B cell (primary cell): ENCODE data around the gene SLC38A10. TPM values are rescaled to one million over a fixed set of nuclear protein-coding genes. Genes with fewer than 3 reads are reported as not detected.

Source experiments
- ATAC-seq: fragments of 200-7000 bp; cut with Tn5 transposase; one replicate; pipeline ENCODE4 v1.10.0; 2021; ENCODE audit warnings: low read depth, mild to moderate bottlenecking, moderate number of reproducible peaks, moderate library complexity
- CTCF ChIA-PET: fragments of 350-600 bp; sonication (Branson Sonifier 250); formaldehyde crosslinking; loops from one replicate; lab custom pipeline; 2021; ENCODE audit warnings: antibody characterized with exemption, inconsistent platforms; lab: Charles Lee
- POLR2A ChIA-PET: fragments of 350-600 bp; sonication (Branson Sonifier 250); formaldehyde crosslinking; loops from one replicate; lab custom pipeline; 2021; ENCODE audit warnings: antibody characterized with exemption; lab: Charles Lee
- DNase-seq: peaks from one replicate; pipeline ENCODE4 v3.0.0; 2013
- H2AFZ ChIP-seq: 2 replicates; pipeline ENCODE4 v1.6.1; 2012; ENCODE audit warnings: mild to moderate bottlenecking, low read depth, low read length; ENCODE audit not compliant: insufficient read depth, poor library complexity, severe bottlenecking
- H3K27ac ChIP-seq, 2 donors: 1 replicate in 1 of 2; 2 replicates in 1 of 2; pipeline ENCODE4 v1.5.1; 2012 to 2013; ENCODE audit warnings: low read length in 2 of 2, mild to moderate bottlenecking in 2 of 2, moderate library complexity in 1 of 2
- H3K27me3 ChIP-seq, 4 experiments: fragments of 200-600 bp in 1 of 4; sonication (generic) in 1 of 4; replicated peaks in 1 of 4; 1 replicate in 2 of 4; 2 replicates in 2 of 4; pipeline versions ENCODE4 v1.6.1 to v1.7.0; 2013 to 2016; ENCODE audit warnings: low read length in 3 of 4, mild to moderate bottlenecking in 2 of 4, mixed read lengths in 1 of 4, moderate library complexity in 1 of 4; ENCODE audit not compliant: insufficient read depth in 4 of 4, control insufficient read depth in 3 of 4; ENCODE audit errors: control extremely low read depth in 1 of 4
- H3K36me3 ChIP-seq, 2 experiments: replicated peaks in 1 of 2; 1 replicate in 1 of 2; 2 replicates in 1 of 2; pipeline versions ENCODE4 v1.6.1 to v1.7.1; 2013; ENCODE audit warnings: low read length in 1 of 2; ENCODE audit not compliant: insufficient read depth in 2 of 2, control insufficient read depth in 1 of 2; ENCODE audit errors: control extremely low read depth in 1 of 2, extremely low read depth in 1 of 2
- H3K4me1 ChIP-seq, 2 donors: fragments of 200-600 bp in 1 of 2; sonication (generic) in 1 of 2; 1 replicate in 1 of 2; 2 replicates in 1 of 2; pipeline versions ENCODE4 v1.5.1 to v1.6.1; 2013 to 2017; ENCODE audit warnings: low read length in 2 of 2; ENCODE audit not compliant: control insufficient read depth in 2 of 2, insufficient read depth in 2 of 2
- H3K4me2 ChIP-seq: replicated peaks from 2 replicates; pipeline ENCODE3; 2012; ENCODE audit warnings: mild to moderate bottlenecking, low read depth, low read length; ENCODE audit not compliant: poor library complexity, severe bottlenecking
- H3K4me3 ChIP-seq, 5 experiments: fragments of 200-600 bp in 1 of 5; sonication (generic) in 1 of 5; 1 replicate in 3 of 5; 2 replicates in 2 of 5; pipeline versions ENCODE4 v1.5.1 to v1.7.0; 2011 to 2016; ENCODE audit warnings: low read length in 4 of 5, mild to moderate bottlenecking in 4 of 5, low read depth in 2 of 5, control low read depth in 1 of 5, moderate library complexity in 1 of 5; ENCODE audit not compliant: insufficient read depth in 1 of 5; ENCODE audit errors: control extremely low read depth in 1 of 5, extremely low read depth in 1 of 5
- H3K79me2 ChIP-seq: fragments of 200-600 bp; sonication (generic); one replicate; pipeline ENCODE4 v1.6.0; 2016; ENCODE audit warnings: low read length; ENCODE audit not compliant: control insufficient read depth, insufficient read depth
- H3K9ac ChIP-seq: fragments of 200-600 bp; sonication (generic); 2 replicates; pipeline ENCODE4 v1.6.1; 2017; ENCODE audit warnings: mild to moderate bottlenecking, low read length, moderate library complexity
- H3K9me3 ChIP-seq, 3 donors: one replicate each; pipeline versions ENCODE4 v1.6.1 to v1.7.1; 2013; ENCODE audit warnings: low read length in 2 of 3; ENCODE audit not compliant: control insufficient read depth in 2 of 3, insufficient read depth in 1 of 3; ENCODE audit errors: control extremely low read depth in 1 of 3
- H4K20me1 ChIP-seq: 2 replicates; pipeline ENCODE4 v1.6.0; 2012; ENCODE audit warnings: mild to moderate bottlenecking, low read length; ENCODE audit not compliant: insufficient read depth, control insufficient read depth, poor library complexity, severe bottlenecking
- H3K27ac Mint-ChIP-seq: one replicate; pipeline ENCODE4 v1.8.0; 2021; ENCODE audit warnings: mixed read lengths
- H3K27me3 Mint-ChIP-seq: one replicate; pipeline ENCODE4 v1.8.0; 2021; ENCODE audit warnings: mixed read lengths
- H3K4me1 Mint-ChIP-seq: one replicate; pipeline ENCODE4 v1.8.0; 2021; ENCODE audit warnings: mixed read lengths
- H3K4me3 Mint-ChIP-seq: one replicate; pipeline ENCODE4 v1.8.0; 2021; ENCODE audit warnings: mixed read lengths
- H3K9me3 Mint-ChIP-seq: one replicate; pipeline ENCODE4 v1.8.0; 2022; ENCODE audit warnings: mixed read lengths; ENCODE audit not compliant: insufficient read depth
- CTCF ChIP-seq: fragments of 200-600 bp; IDR thresholded peaks from one replicate; pipeline ENCODE4 v1.8.0; 2022; ENCODE audit warnings: antibody characterized with exemption, mild to moderate bottlenecking
- EZH2 ChIP-seq: IDR thresholded peaks from 2 replicates; pipeline ENCODE4 v1.6.1; 2012; ENCODE audit warnings: borderline replicate concordance, low read depth, mild to moderate bottlenecking, moderate library complexity, low read length; ENCODE audit not compliant: insufficient read depth, poor library complexity, severe bottlenecking
- WGBS: methylation state at CpG from one replicate; pipeline ENCODE4 v1.1.5; 2013; ENCODE audit warnings: missing lambda C conversion rate; ENCODE audit not compliant: insufficient coverage; 5-methylcytosine and 5-hydroxymethylcytosine counted together
- intact Hi-C: fragments of 100-400 bp; cut with micrococcal nuclease; formaldehyde crosslinking; loops from one replicate; pipeline ENCODE4 v1.10.0; 2022
- polyA plus RNA-seq: library from polyadenylated mRNA; depleted of rRNA; stranded (reverse); fragments of >200 nt; gene quantifications from 2 replicates; pipeline ENCODE4 v1.2.3, GENCODE V29; 2012
- total RNA-seq, 2 donors: library from RNA; stranded (reverse); fragments of 120-200 nt in 1 of 2; gene quantifications; 1 replicate in 1 of 2; 2 replicates in 1 of 2; pipeline versions ENCODE4 v1.2.3 to v1.2.4, GENCODE V29; 2013 to 2022

The SLC38A10 gene
- total and polyA plus RNA-seq, 2 donors (not counting 1 experiment from before 2014, with no cell fraction given): 76.1 to 104 TPM

GRCh38 chr17:81280571-81280970 is 14.5 kb downstream of the SLC38A10 start:
- 97% methylated on average over 12 of the region's 24 CpGs for whole genome bisulfite sequencing
- peaks cover 0 to 57% of the 10 kb centered on the region in 2 experiments for H3K36me3 ChIP-seq
- CTCF ChIA-PET: interaction anchor here (1.3 kb wide), 1 partner anchor 10 kb away, joined by 3 read pairs; no protein-coding TSS in a partner anchor

More at GRCh38 chr17:81280571-81280970, 14.5 kb downstream of the SLC38A10 start:
- POLR2A ChIA-PET: no interaction called here
- H2AFZ ChIP-seq: no peak overlapping the region
- H3K27me3 ChIP-seq: no peaks in the 10 kb centered on the region
- H3K4me1 ChIP-seq: peaks cover 9 to 11% of the 10 kb centered on the region in 2 donors
- no peak overlapping the region for H3K27ac Mint-ChIP-seq
- peaks cover 12% of the 10 kb centered on the region for H3K4me1 Mint-ChIP-seq
- no peaks in the 10 kb centered on the region for H3K9me3 ChIP-seq
- TF ChIP-seq EZH2 (no peak), CTCF (no peak)
- DNase-seq (no peak), ATAC-seq (no peak)
- no peak overlapping the region for H3K9ac ChIP-seq
- no peaks in the 10 kb centered on the region for H3K27me3 Mint-ChIP-seq
- no peak overlapping the region for H3K27ac ChIP-seq
- intact Hi-C loops: no loop called here
- H3K4me3 Mint-ChIP-seq: no peak overlapping the region
- H3K9me3 Mint-ChIP-seq: no peaks in the 10 kb centered on the region
- peaks cover 96% of the 10 kb centered on the region for H3K79me2 ChIP-seq
- no peak overlapping the region for H3K4me2 ChIP-seq
- H3K4me3 ChIP-seq: no peak overlapping the region
- H4K20me1 ChIP-seq: peaks cover 66% of the 10 kb centered on the region
